Measurements from ENCODE around the gene VAV3.
A peak's percentile ranks its signal among the peaks of the same experiment; 100 is the strongest.

Gene VAV3

DNA sequence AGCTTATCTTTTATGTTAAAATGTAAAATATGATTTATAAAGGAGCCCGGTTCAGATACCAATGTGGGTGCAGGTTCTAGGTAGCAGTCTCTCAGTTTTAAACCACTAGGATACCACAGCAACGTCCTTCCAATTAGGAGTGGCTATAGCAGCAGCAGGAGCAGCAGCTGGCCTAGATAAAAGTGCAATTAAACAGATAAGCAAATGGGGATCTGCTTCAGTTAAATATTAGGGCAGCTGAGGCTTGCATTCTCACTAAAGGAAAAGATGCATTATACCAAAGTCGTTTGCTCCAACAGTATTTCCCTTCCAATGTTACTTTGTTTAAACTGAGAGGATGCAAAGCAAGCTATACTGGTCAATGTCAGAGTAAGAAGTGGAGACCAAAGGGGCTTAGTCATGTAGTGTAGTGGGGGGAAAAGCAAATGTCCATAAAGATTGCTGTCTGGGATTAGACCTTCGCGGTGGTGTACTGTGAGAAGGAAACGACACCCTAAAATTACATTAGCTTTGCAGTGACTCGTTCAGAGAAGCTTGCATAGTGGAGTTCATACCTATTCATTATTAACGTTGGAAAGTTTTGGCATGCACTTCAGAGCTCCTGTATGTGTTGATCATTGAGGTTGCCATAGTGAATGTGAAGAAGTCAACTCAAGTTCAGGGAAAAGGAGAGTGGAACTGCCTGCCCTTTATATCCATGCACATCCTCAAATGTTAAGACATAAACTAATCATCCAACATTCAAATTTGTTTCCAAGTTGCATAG, 272.2 kb downstream of the VAV3 start:
- H3K27ac ChIP-seq, result no peak overlapping the region
- no peak for TF ChIP-seq ZFX (IDR thresholded peaks at IDR 0.05; ENCODE audit: borderline replicate concordance)
- TF ChIP-seq, protein P1, sequence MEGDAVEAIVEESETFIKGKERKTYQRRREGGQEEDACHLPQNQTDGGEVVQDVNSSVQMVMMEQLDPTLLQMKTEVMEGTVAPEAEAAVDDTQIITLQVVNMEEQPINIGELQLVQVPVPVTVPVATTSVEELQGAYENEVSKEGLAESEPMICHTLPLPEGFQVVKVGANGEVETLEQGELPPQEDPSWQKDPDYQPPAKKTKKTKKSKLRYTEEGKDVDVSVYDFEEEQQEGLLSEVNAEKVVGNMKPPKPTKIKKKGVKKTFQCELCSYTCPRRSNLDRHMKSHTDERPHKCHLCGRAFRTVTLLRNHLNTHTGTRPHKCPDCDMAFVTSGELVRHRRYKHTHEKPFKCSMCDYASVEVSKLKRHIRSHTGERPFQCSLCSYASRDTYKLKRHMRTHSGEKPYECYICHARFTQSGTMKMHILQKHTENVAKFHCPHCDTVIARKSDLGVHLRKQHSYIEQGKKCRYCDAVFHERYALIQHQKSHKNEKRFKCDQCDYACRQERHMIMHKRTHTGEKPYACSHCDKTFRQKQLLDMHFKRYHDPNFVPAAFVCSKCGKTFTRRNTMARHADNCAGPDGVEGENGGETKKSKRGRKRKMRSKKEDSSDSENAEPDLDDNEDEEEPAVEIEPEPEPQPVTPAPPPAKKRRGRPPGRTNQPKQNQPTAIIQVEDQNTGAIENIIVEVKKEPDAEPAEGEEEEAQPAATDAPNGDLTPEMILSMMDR (IDR thresholded peaks at IDR 0.05), result no peak

DNA sequence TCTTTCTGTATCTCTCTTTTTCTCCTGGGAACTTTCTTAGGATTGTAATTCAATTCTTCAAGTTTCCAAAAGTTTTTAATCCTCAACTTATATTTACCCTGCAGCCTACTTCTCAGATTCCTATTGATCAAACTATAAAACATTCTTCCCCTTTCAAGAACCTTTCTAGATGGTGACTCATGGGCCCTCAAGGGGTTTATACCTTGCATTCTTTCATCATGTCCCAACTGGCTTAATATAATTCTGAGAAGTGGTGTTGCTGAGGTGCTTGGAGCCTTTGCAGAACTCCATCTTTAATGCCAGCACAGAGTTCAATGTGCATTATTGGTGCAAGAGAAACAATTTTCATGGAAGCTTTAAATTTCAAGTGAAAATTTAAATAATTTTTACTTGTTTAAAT, 273.4 kb downstream of the VAV3 start:
- H3K27ac ChIP-seq, result peak overlapping the region; percentile 90
- no peak for TF ChIP-seq ZFX (IDR thresholded peaks at IDR 0.05; ENCODE audit: borderline replicate concordance)
- TF ChIP-seq, protein P1 (IDR thresholded peaks at IDR 0.05), result no peak

DNA sequence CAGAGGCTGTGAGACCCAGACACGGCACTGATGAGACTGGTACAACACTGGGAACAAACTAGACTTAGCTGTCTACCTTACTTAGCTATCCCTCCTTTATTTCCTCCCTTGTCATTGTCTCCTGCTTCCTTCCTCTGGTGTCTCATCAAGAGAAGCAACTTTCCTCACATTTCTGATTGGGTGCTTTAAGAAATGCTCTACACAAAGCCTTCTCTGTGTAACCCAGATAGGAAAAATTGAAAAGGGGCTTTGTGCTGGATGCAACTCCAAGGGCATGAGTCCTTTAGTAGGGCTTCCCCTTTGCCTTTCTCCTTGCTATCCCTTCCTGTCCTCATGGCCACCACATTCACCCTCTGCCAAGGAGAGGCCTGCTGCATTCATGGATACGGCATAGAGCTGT, 274.5 kb downstream of the VAV3 start:
- peak overlapping the region; percentile 90 for H3K27ac ChIP-seq
- TF ChIP-seq, protein P1 (IDR thresholded peaks at IDR 0.05), result no peak
- no peak for TF ChIP-seq ZFX (IDR thresholded peaks at IDR 0.05; ENCODE audit: borderline replicate concordance)

DNA sequence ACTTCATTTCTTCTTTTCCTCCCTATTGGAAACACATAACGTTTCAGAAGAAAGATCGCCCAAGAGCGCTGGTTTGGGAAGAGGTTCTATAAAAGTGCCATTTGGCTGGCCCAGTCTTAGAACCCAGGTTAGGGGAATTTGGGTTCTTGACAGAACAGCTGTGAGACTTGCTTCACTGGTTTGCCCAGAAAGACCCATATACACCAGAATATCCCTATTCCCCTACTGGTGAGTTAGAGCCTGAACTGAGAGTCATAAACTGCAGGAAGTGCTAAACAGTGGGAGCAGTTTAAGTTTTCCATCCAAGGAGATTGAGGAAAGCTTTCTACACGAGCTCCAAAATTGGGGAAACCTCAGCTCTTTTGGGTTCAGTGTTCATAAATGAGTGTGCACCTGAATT, 275.2 kb downstream of the VAV3 start:
- TF ChIP-seq, protein P1 (IDR thresholded peaks at IDR 0.05), result no peak
- no peak for TF ChIP-seq ZFX (IDR thresholded peaks at IDR 0.05; ENCODE audit: borderline replicate concordance)
- peak overlapping the region; percentile 90 for H3K27ac ChIP-seq

DNA sequence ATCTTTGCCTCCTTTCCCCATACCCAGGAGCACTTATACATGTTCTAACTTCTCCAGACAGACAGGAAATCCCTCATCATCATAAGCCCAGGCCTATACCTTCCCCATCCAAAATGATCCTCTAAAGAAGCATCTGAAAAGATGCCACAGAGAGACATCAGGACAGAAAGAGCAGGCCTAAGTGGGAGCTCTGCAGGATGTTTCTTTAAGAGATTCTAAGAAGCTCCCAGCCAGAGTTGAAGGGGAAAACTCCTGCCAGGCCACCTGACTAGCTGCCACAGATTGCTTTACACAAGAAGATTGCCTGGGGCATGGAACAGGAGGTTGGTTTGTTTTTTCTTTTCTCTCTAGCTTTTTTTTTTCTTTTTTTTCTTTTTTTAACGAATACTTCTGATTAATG, 275.8 kb downstream of the VAV3 start:
- no peak for TF ChIP-seq ZFX (IDR thresholded peaks at IDR 0.05; ENCODE audit: borderline replicate concordance)
- TF ChIP-seq, protein P1 (IDR thresholded peaks at IDR 0.05), result no peak

DNA sequence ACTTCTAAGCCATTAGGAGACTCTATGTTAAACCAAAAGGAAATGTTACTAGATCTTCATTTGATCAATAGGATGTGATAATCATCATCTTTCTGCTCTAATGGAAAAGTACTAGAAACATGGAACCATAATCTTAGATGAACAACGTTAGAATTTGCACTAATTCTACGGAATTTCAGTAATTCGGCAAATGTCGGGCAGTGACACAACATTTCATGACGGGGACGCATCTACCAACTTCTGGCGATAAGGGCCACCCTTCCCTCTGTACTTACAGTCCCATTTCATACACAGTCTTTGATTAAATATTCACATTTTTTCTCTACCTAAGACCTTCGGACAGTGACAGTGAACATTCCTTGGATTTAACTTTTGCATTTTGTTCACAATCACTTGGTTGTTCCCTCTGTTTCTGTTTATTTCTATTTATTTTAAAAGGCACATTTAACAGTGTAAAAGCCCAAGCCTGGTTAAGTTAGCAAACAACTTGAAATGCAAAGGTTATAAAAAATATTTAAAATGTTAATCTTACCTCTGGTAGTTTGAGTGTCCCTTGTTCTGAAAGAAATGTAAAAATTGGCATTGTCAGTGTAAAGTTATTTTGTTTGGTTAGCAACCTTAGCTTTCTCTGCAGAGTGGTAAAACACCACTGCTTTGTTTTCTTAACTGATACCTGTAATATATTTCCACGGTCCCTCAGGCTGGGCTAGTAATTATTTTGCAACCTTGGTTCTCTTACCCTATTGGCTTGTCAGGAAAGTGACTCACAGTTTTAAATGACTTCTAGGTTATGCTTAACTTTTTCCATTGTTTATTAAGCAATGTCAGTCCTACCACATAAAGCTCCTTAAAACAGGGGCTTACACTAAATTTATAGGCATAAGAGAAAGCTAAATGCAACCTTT, 276.9 kb downstream of the VAV3 start:
- TF ChIP-seq, protein P1 (IDR thresholded peaks at IDR 0.05), result no peak
- no peak for TF ChIP-seq ZFX (IDR thresholded peaks at IDR 0.05; ENCODE audit: borderline replicate concordance)
- H3K27ac ChIP-seq, result peak overlapping the region; percentile 90

More for the DNA sequence above, 275.8 kb downstream of the VAV3 start:
- H3K27ac ChIP-seq, result peak overlapping the region; percentile 90

Data from 22Rv1 (cell line).